ENCODE measurements around the gene PTER.

The PTER gene

DNA sequence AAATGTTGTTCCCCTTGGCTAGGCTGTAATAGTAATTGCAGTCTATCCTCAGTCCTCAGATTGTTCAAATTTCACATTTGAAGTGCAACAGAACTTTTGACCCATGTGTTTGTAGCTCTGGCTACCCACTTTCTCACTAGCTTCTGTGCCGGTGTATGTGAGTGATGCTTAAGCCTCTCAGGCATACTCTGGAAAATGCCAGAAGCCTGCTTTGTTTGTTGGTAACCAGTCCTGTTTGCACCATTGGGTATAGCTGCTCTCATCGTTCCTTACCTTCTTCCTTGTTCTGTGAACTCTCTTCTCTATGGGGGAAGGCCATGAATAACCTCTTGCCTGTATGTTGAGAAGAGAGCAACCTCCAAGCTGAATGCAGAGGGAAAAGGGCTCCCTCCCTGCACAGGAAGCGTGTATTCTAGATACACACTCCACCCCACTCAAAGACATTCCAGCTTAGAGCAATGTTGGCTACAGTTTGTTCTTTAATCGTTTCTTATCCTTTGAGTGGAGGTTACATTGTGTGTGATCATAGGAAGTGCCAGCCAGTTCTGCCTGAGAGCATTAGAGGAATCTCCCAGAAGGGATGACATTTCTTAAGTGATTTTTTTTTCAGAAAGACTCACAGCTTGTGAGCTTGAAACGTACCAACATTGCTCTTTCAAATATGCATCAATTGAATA is 44.4 kb downstream of the PTER start:
- no peak for DNase-seq
- H3K27ac ChIP-seq (ENCODE audit: low read length), result no peak overlapping the region
- H3K79me2 ChIP-seq (ENCODE audit: low read length), result no peaks in the 10 kb centered on the region
- no peaks in the 10 kb centered on the region for H3K36me3 ChIP-seq (replicated peaks; ENCODE audit: insufficient read depth, low read length)
- H2AFZ ChIP-seq (ENCODE audit: low read length), result no peak overlapping the region
- H3F3A ChIP-seq (ENCODE audit: insufficient read depth, low read length), result no peaks in the 10 kb centered on the region
- no peaks in the 10 kb centered on the region for H3K27me3 ChIP-seq (replicated peaks; ENCODE audit: insufficient read depth, low read length)
- no peaks in the 10 kb centered on the region for H4K20me1 ChIP-seq (ENCODE audit: insufficient read depth, low read length)
- TF ChIP-seq, protein P1, sequence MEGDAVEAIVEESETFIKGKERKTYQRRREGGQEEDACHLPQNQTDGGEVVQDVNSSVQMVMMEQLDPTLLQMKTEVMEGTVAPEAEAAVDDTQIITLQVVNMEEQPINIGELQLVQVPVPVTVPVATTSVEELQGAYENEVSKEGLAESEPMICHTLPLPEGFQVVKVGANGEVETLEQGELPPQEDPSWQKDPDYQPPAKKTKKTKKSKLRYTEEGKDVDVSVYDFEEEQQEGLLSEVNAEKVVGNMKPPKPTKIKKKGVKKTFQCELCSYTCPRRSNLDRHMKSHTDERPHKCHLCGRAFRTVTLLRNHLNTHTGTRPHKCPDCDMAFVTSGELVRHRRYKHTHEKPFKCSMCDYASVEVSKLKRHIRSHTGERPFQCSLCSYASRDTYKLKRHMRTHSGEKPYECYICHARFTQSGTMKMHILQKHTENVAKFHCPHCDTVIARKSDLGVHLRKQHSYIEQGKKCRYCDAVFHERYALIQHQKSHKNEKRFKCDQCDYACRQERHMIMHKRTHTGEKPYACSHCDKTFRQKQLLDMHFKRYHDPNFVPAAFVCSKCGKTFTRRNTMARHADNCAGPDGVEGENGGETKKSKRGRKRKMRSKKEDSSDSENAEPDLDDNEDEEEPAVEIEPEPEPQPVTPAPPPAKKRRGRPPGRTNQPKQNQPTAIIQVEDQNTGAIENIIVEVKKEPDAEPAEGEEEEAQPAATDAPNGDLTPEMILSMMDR (IDR thresholded peaks at IDR 0.05; ENCODE audit: low read length), result no peak
- no peak for TF ChIP-seq EZH2 (optimal IDR thresholded peaks at IDR 0.05; ENCODE audit: low read depth, low read length)
- TF ChIP-seq EZH2phosphoT487 (IDR thresholded peaks at IDR 0.05; ENCODE audit: low read length), result no peak
- H3K9me3 ChIP-seq (replicated peaks; ENCODE audit: insufficient read depth, low read length), result no peaks in the 10 kb centered on the region
- no peak overlapping the region for H3K9ac ChIP-seq (ENCODE audit: low read length)
- H3K4me2 ChIP-seq (ENCODE audit: low read depth, low read length), result no peak overlapping the region
- H3K4me1 ChIP-seq (ENCODE audit: low read length), result no peaks in the 10 kb centered on the region
- no peaks in the 10 kb centered on the region for H3K9me2 ChIP-seq (replicated peaks; ENCODE audit: insufficient read depth, low read length)
- H3K4me3 ChIP-seq (ENCODE audit: low read length), result no peak overlapping the region

DNA sequence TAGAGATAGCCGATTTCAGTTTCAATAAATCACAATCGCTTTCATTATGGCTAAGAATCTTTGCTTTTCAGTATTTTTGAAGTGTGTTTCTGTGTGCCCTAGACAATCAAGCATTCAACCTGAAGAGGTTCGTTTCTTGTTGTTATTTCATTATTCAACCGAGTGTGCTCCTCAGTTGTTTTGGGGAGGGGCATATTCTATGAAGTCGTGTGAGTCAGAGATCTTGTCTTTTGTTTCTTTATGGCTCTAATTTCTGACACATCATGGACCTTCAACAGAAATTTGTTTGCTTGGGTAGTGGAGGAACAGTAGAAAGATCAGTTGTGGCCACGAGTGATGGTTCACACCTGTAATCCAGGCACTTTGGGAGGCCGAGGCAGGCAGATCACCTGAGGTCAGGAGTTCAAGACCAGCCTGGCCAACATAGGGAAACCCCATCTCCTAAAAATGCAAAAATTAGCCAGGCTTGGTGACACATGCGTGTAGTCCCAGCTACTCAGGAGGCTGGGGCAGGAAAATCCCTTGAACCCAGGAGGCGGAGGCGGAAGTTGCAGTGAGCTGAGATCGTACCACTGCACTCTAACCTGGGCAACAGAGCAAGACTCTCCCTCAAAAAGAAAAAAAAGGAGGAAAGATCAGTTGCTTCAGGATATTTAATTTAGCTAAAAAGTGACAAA is 46.6 kb downstream of the PTER start:
- Histone ChIP-seq H3K4me2 (ENCODE audit: low read depth, low read length) (no peak overlapping the region), H2AFZ (ENCODE audit: low read length) (no peak overlapping the region), H3K9ac (ENCODE audit: low read length) (no peak overlapping the region), H3K9me2 (replicated peaks; ENCODE audit: insufficient read depth, low read length) (no peaks in the 10 kb centered on the region), H3K4me3 (ENCODE audit: low read length) (no peak overlapping the region), H3K27me3 (replicated peaks; ENCODE audit: insufficient read depth, low read length) (no peaks in the 10 kb centered on the region), H3K4me1 (ENCODE audit: low read length) (no peaks in the 10 kb centered on the region), H4K20me1 (ENCODE audit: insufficient read depth, low read length) (no peaks in the 10 kb centered on the region), H3K9me3 (replicated peaks; ENCODE audit: insufficient read depth, low read length) (no peaks in the 10 kb centered on the region), H3K36me3 (replicated peaks; ENCODE audit: insufficient read depth, low read length) (no peaks in the 10 kb centered on the region), H3F3A (ENCODE audit: insufficient read depth, low read length) (no peaks in the 10 kb centered on the region), H3K79me2 (ENCODE audit: low read length) (no peaks in the 10 kb centered on the region), H3K27ac (ENCODE audit: low read length) (no peak overlapping the region)
- TF ChIP-seq EZH2 (optimal IDR thresholded peaks at IDR 0.05; ENCODE audit: low read depth, low read length) (no peak), EZH2phosphoT487 (IDR thresholded peaks at IDR 0.05; ENCODE audit: low read length) (no peak)
- TF ChIP-seq, protein P1 (IDR thresholded peaks at IDR 0.05; ENCODE audit: low read length), result no peak
- no peak for DNase-seq

DNA sequence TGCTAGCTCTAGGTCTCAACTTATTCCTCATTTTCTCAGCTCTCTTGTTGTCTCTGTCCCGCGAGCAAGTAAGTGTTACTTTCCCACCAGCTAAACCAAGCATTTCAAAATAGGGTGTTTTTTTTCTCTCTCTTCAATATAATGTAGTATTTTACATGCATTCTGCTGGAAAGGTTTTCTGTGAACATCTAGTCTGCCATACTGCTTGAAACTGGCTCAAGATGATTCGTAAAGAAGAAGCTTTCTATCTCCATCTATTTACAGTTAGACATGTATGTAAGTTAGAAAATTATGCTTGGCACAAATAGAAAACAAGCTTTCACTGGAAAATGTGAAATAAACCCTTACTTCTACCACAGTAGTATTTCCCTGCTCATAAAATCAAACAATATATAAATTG is 53.7 kb downstream of the PTER start:
- no peak overlapping the region for H3K27ac ChIP-seq (ENCODE audit: low read length)
- H3K36me3 ChIP-seq (replicated peaks; ENCODE audit: insufficient read depth, low read length), result no peaks in the 10 kb centered on the region
- no peaks in the 10 kb centered on the region for H3K9me3 ChIP-seq (replicated peaks; ENCODE audit: insufficient read depth, low read length)
- no peaks in the 10 kb centered on the region for H3K79me2 ChIP-seq (ENCODE audit: low read length)
- H3K4me2 ChIP-seq (ENCODE audit: low read depth, low read length), result no peak overlapping the region
- H3K27me3 ChIP-seq (replicated peaks; ENCODE audit: insufficient read depth, low read length), result no peaks in the 10 kb centered on the region
- no peak overlapping the region for H2AFZ ChIP-seq (ENCODE audit: low read length)
- no peak overlapping the region for H3K4me3 ChIP-seq (ENCODE audit: low read length)
- no peaks in the 10 kb centered on the region for H3F3A ChIP-seq (ENCODE audit: insufficient read depth, low read length)
- H4K20me1 ChIP-seq (ENCODE audit: insufficient read depth, low read length), result no peaks in the 10 kb centered on the region
- TF ChIP-seq EZH2phosphoT487 (IDR thresholded peaks at IDR 0.05; ENCODE audit: low read length) (no peak), EZH2 (optimal IDR thresholded peaks at IDR 0.05; ENCODE audit: low read depth, low read length) (no peak)
- TF ChIP-seq, protein P1 (IDR thresholded peaks at IDR 0.05; ENCODE audit: low read length), result no peak
- no peaks in the 10 kb centered on the region for H3K4me1 ChIP-seq (ENCODE audit: low read length)
- no peaks in the 10 kb centered on the region for H3K9me2 ChIP-seq (replicated peaks; ENCODE audit: insufficient read depth, low read length)
- DNase-seq, result no peak
- no peak overlapping the region for H3K9ac ChIP-seq (ENCODE audit: low read length)
